SH-SY5Y (cell line): Measurements from ENCODE around the gene GNPTG.

Experiments
- GATA2 ChIP-seq: IDR thresholded peaks from 2 replicates; pipeline ENCODE4 v1.6.1; 2011; ENCODE audit warnings: mild to moderate bottlenecking, low read depth, low read length
- GATA3 ChIP-seq: IDR thresholded peaks from 2 replicates; pipeline ENCODE4 v1.6.1; 2011; ENCODE audit warnings: low read depth, mild to moderate bottlenecking, low read length, moderate library complexity

DNA sequence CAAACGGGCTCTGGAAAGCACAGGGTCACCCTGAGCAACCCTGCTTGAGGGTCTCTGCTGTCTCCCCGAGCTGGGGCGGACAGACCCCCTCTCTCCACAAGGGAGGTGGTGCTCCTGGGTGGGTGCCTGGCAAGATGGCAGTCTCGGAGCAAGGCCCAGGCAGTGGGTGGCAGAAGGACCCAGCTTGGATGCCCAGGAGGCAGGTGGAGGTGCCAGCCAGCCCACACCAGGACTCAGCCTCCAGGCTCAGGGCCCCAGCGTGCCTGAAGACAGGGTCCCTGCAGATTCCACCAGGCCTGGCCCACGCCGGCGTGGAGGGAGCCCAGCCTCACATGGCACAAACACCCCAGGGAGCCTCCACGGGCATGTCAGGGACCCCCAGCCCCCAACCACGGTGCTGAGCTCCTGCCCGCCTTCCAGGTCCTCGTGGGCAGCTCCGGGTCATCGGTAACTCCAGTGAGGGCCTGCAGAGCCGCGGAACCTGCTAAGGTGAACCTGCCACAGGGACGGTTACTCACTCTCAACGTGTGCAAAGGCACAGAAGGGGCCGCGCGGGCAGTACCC is 42.0 kb downstream of the GNPTG start:
- TF ChIP-seq GATA2 (no peak), GATA3 (no peak)
